ENCODE data around the gene ERN1.

The ERN1 gene

GRCh38 chr17:64150237-64151015 lies 20.5 kb upstream of the ERN1 start:
- H3K9ac ChIP-seq = no peak overlapping the region
- no peak overlapping the region for H3K4me2 ChIP-seq
- H3K27me3 ChIP-seq (ENCODE audit: insufficient read depth, low read depth) = no peaks in the 10 kb centered on the region
- no peaks in the 10 kb centered on the region for H4K20me1 ChIP-seq (ENCODE audit: insufficient read depth)
- no peak overlapping the region for H3K4me3 ChIP-seq (IDR thresholded peaks at IDR 0.05; ENCODE audit: insufficient read depth, low read depth, low read length)
- no peak for TF ChIP-seq CTCF (conservative IDR thresholded peaks at IDR 0.05; ENCODE audit: low read depth, low read length)
- H3K27ac ChIP-seq = no peak overlapping the region; the same call in 1 of the 2 replicates
- peaks cover 7% of the 10 kb centered on the region for H3K36me3 ChIP-seq (ENCODE audit: insufficient read depth)
- H2AFZ ChIP-seq (ENCODE audit: low read depth) = no peak overlapping the region
- H3K79me2 ChIP-seq (ENCODE audit: insufficient read depth, low read depth) = peaks cover 13% of the 10 kb centered on the region
- no peaks in the 10 kb centered on the region for H3K4me1 ChIP-seq (ENCODE audit: low read depth, poor library complexity, severe bottlenecking)

- Histone ChIP-seq H3K9ac (no peak overlapping the region), H3K4me2 (no peak overlapping the region), H3K27me3 (ENCODE audit: insufficient read depth, low read depth) (no peaks in the 10 kb centered on the region), H3K4me3 (IDR thresholded peaks at IDR 0.05; ENCODE audit: insufficient read depth, low read depth, low read length) (no peak overlapping the region), H3K4me1 (ENCODE audit: low read depth, poor library complexity, severe bottlenecking) (peaks cover 8% of the 10 kb centered on the region), H2AFZ (ENCODE audit: low read depth) (no peak overlapping the region), H3K79me2 (ENCODE audit: insufficient read depth, low read depth) (peaks cover 13% of the 10 kb centered on the region), H3K36me3 (ENCODE audit: insufficient read depth) (peaks cover 7% of the 10 kb centered on the region), H3K27ac (no peak overlapping the region; the same call in 1 of the 2 replicates), H4K20me1 (ENCODE audit: insufficient read depth) (no peaks in the 10 kb centered on the region)
- no peak for TF ChIP-seq CTCF (conservative IDR thresholded peaks at IDR 0.05; ENCODE audit: low read depth, low read length)
Measured at GRCh38 chr17:64149196-64149595, 19.3 kb upstream of the ERN1 start.

- Histone ChIP-seq H3K4me1 (ENCODE audit: low read depth, poor library complexity, severe bottlenecking) (peaks cover 11% of the 10 kb centered on the region), H3K27me3 (ENCODE audit: insufficient read depth, low read depth) (no peaks in the 10 kb centered on the region), H2AFZ (ENCODE audit: low read depth) (no peak overlapping the region), H3K27ac (peak overlapping the region; percentile 32; the same call in 1 of the 2 replicates), H3K36me3 (ENCODE audit: insufficient read depth) (peaks cover 7% of the 10 kb centered on the region), H3K4me3 (IDR thresholded peaks at IDR 0.05; ENCODE audit: insufficient read depth, low read depth, low read length) (no peak overlapping the region), H4K20me1 (ENCODE audit: insufficient read depth) (no peaks in the 10 kb centered on the region), H3K9ac (no peak overlapping the region), H3K4me2 (no peak overlapping the region), H3K79me2 (ENCODE audit: insufficient read depth, low read depth) (peaks cover 13% of the 10 kb centered on the region)
- no peak for TF ChIP-seq CTCF (conservative IDR thresholded peaks at IDR 0.05; ENCODE audit: low read depth, low read length)
Measured at GRCh38 chr17:64148699-64149098, 18.8 kb upstream of the ERN1 start.

GRCh38 chr17:64148017-64148631 lies 18.2 kb upstream of the ERN1 start:
- no peak overlapping the region for H3K9ac ChIP-seq
- H2AFZ ChIP-seq (ENCODE audit: low read depth) = no peak overlapping the region
- no peak overlapping the region for H3K4me3 ChIP-seq (IDR thresholded peaks at IDR 0.05; ENCODE audit: insufficient read depth, low read depth, low read length)
- H3K36me3 ChIP-seq (ENCODE audit: insufficient read depth) = peaks cover 7% of the 10 kb centered on the region
- no peak overlapping the region for H3K4me2 ChIP-seq
- peaks cover 13% of the 10 kb centered on the region for H3K79me2 ChIP-seq (ENCODE audit: insufficient read depth, low read depth)
- peaks cover 11% of the 10 kb centered on the region for H3K4me1 ChIP-seq (ENCODE audit: low read depth, poor library complexity, severe bottlenecking)
- no peaks in the 10 kb centered on the region for H4K20me1 ChIP-seq (ENCODE audit: insufficient read depth)
- TF ChIP-seq CTCF (conservative IDR thresholded peaks at IDR 0.05; ENCODE audit: low read depth, low read length) = no peak
- H3K27ac ChIP-seq = peak overlapping the region; percentile 32; the same call in 1 of the 2 replicates
- H3K27me3 ChIP-seq (ENCODE audit: insufficient read depth, low read depth) = no peaks in the 10 kb centered on the region
